Fibroblast of the aortic adventitia (primary cell): ENCODE data around the gene TIMM23B. TPM values are rescaled to one million over a fixed set of nuclear protein-coding genes. Genes with fewer than 3 reads are reported as not detected.
A peak's percentile ranks its signal among the peaks of the same experiment; 100 is the strongest.
"Not testable (repeated sequence)": the region's sequence is repeated elsewhere in the genome, so short reads cannot be mapped to it uniquely, and the experiment has no call there.

Source experiments
- DNase-seq: peaks from one replicate; pipeline ENCODE4 v3.0.0-alpha.2; 2010; ENCODE audit warnings: low read depth
- H3K4me3 ChIP-seq: 2 replicates; pipeline ENCODE4 v1.5.1; 2011; ENCODE audit warnings: low read depth, mild to moderate bottlenecking, control low read depth, low read length, moderate library complexity
- CTCF ChIP-seq: IDR thresholded peaks from 2 replicates; pipeline ENCODE4 v1.5.1; 2011; ENCODE audit warnings: mild to moderate bottlenecking, low read length, control low read depth, inconsistent platforms; ENCODE audit not compliant: insufficient read depth
- small RNA-seq: library from RNA; depleted of rRNA; stranded (forward); fragments of <200 nt; gene quantifications from one replicate; pipeline ENCODE3, GENCODE V24; 2012
- total RNA-seq: library from RNA; depleted of rRNA; stranded (reverse); fragments of >200 nt; gene quantifications from 2 replicates; pipeline ENCODE4 v1.2.3, GENCODE V29; 2012; ENCODE audit warnings: low replicate concordance

TIMM23B gene
- total RNA-seq, 1 donor, result 15.8 TPM

GRCh38 chr10:49970331-49970857, 28.5 kb downstream of the TIMM23B start:
- not testable (repeated sequence) for DNase-seq, H3K4me3 ChIP-seq

GRCh38 chr10:49971466-49971865, 29.6 kb downstream of the TIMM23B start:
- not testable (repeated sequence) for DNase-seq, H3K4me3 ChIP-seq

- DNase-seq, H3K4me3 ChIP-seq: not testable (repeated sequence)
Observed at GRCh38 chr10:49972094-49972493, 30.2 kb downstream of the TIMM23B start.

GRCh38 chr10:49977756-49978155, 35.9 kb downstream of the TIMM23B start:
- DNase-seq, H3K4me3 ChIP-seq: not testable (repeated sequence)

- not testable (repeated sequence) for DNase-seq, H3K4me3 ChIP-seq
Observed at GRCh38 chr10:49987207-49987606, 45.4 kb downstream of the TIMM23B start.

GRCh38 chr10:49988376-49988775, 46.5 kb downstream of the TIMM23B start, which contains the start of gene AGAP6:
Gene AGAP6 (plus strand): TSS chr10:49988406. CDS start chr10:49988716, 310 bp downstream.
- not testable (repeated sequence) for H3K4me3 ChIP-seq, DNase-seq

GRCh38 chr10:49995321-49995720, 53.5 kb downstream of the TIMM23B start:
- not testable (repeated sequence) for DNase-seq, H3K4me3 ChIP-seq

- not testable (repeated sequence) for H3K4me3 ChIP-seq, DNase-seq
Observed at GRCh38 chr10:50014024-50014423, 72.2 kb downstream of the TIMM23B start.

- DNase-seq, result peak; percentile 37
- H3K4me3 ChIP-seq, result not testable (repeated sequence)
Observed at GRCh38 chr10:50015596-50016220, 73.9 kb downstream of the TIMM23B start.

GRCh38 chr10:50016926-50017325, 75.1 kb downstream of the TIMM23B start:
- peak; percentile 2 for DNase-seq

GRCh38 chr10:50017646-50018045, 75.8 kb downstream of the TIMM23B start:
- H3K4me3 ChIP-seq, result not testable (repeated sequence)

More at GRCh38 chr10:50016926-50017325, 75.1 kb downstream of the TIMM23B start:
- H3K4me3 ChIP-seq, result not testable (repeated sequence)

GRCh38 chr10:50019279-50019678, 77.4 kb downstream of the TIMM23B start:
- not testable (repeated sequence) for H3K4me3 ChIP-seq

More at GRCh38 chr10:50017646-50018045, 75.8 kb downstream of the TIMM23B start:
- DNase-seq, result peak; percentile 41

GRCh38 chr10:50020451-50021024, 78.7 kb downstream of the TIMM23B start:
- not testable (repeated sequence) for H3K4me3 ChIP-seq, DNase-seq

More at GRCh38 chr10:50019279-50019678, 77.4 kb downstream of the TIMM23B start:
- not testable (repeated sequence) for DNase-seq

GRCh38 chr10:50021646-50022045, 79.8 kb downstream of the TIMM23B start:
- TF ChIP-seq CTCF, result no peak
- no peak for DNase-seq
- no peak overlapping the region for H3K4me3 ChIP-seq

Small RNAs within 50 kb of the gene (small RNA-seq; reads per million reads assigned to genes)
- gene RNA5SP317, result not detected
- 0.25 reads per million for gene SNORA74C-2

Other genes with a start within 250 kb of the TIMM23B start
- under 0.01 and 0.57 TPM in 2 replicates for gene OGDHL, start 179.7 kb upstream of the TIMM23B start, total RNA-seq
- 16.0 and 33.3 TPM in 2 replicates for gene PARG, start within 50 bp of the TIMM23B start, total RNA-seq
- gene AGAP6, start 46.4 kb downstream of the TIMM23B start, total RNA-seq, result 2.2 and 3.8 TPM in 2 replicates
- gene WASHC2A, start 125.9 kb downstream of the TIMM23B start, total RNA-seq, result 52.1 and 192 TPM in 2 replicates